Measurements from ENCODE around the gene DNAJC16.

DNA sequence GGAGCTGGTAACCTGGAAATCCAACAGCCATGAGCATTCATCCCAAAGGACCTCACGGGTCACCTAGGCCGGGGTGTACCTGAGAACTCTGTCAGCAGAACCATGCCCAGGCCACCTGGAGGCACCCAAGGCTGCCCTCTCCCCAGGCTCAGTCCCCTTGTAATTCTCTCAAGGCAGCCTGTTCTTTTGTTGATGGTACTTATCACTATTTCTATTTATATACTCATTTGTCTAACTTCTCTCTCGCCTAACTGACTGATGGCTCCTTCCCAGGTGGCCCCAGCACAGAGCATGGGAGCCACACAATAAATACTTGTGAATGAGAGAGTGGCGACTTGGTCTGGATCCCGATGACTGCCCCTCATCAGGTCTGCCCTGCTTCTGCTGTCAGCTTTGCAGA is 19.4 kb upstream of the DNAJC16 start:
- TF ChIP-seq, protein P1, sequence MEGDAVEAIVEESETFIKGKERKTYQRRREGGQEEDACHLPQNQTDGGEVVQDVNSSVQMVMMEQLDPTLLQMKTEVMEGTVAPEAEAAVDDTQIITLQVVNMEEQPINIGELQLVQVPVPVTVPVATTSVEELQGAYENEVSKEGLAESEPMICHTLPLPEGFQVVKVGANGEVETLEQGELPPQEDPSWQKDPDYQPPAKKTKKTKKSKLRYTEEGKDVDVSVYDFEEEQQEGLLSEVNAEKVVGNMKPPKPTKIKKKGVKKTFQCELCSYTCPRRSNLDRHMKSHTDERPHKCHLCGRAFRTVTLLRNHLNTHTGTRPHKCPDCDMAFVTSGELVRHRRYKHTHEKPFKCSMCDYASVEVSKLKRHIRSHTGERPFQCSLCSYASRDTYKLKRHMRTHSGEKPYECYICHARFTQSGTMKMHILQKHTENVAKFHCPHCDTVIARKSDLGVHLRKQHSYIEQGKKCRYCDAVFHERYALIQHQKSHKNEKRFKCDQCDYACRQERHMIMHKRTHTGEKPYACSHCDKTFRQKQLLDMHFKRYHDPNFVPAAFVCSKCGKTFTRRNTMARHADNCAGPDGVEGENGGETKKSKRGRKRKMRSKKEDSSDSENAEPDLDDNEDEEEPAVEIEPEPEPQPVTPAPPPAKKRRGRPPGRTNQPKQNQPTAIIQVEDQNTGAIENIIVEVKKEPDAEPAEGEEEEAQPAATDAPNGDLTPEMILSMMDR (IDR thresholded peaks at IDR 0.05): no peak
- no peak for TF ChIP-seq POLR2A (IDR thresholded peaks at IDR 0.05)

All from esophagus squamous epithelium (tissue), 4 donors.